ENCODE data around the gene CDX1.

Gene CDX1

GRCh38 chr5:150227036-150227435, 60.5 kb downstream of the CDX1 start:
- H2AFZ ChIP-seq (ENCODE audit: low read depth, low read length): no peak overlapping the region
- H3K27ac ChIP-seq (ENCODE audit: low read length, poor library complexity, severe bottlenecking): no peak overlapping the region
- DNase-seq: no peak
- peaks cover 0 to 4% of the 10 kb centered on the region in 2 experiments for H3K36me3 ChIP-seq (ENCODE audit: control insufficient read depth in 1 of 2, insufficient read depth in 2 of 2, low read depth in 1 of 2, low read length in 2 of 2)
- no peak overlapping the region for H3K23ac ChIP-seq (ENCODE audit: low read length in 2 of 2)
- WGBS: 100% methylated on average over 1 of the region's 5 CpGs
- H3K4ac ChIP-seq (ENCODE audit: low read depth in 1 of 2, low read length in 2 of 2): no peak overlapping the region
- no peak overlapping the region for H2AK5ac ChIP-seq (ENCODE audit: low read length, severe bottlenecking)
- H2BK15ac ChIP-seq (ENCODE audit: low read depth, poor library complexity, severe bottlenecking): no peak overlapping the region
- no peaks in the 10 kb centered on the region for H3K9me3 ChIP-seq (ENCODE audit: control insufficient read depth, low read length)
- no peak overlapping the region for H3K4me2 ChIP-seq (ENCODE audit: low read length, poor library complexity, severe bottlenecking)
- H4K8ac ChIP-seq (ENCODE audit: low read length): no peak overlapping the region
- H3K18ac ChIP-seq (ENCODE audit: low read depth in 1 of 2, low read length in 2 of 2): no peak overlapping the region
- H2BK12ac ChIP-seq (ENCODE audit: low read length in 2 of 2): no peak overlapping the region
- H3K14ac ChIP-seq (ENCODE audit: low read length in 2 of 2): no peak overlapping the region
- H4K91ac ChIP-seq (ENCODE audit: low read length): no peak overlapping the region
- H3K4me3 ChIP-seq (ENCODE audit: insufficient read depth in 1 of 2, low read depth in 1 of 2, low read length in 2 of 2): no peak overlapping the region
- no peaks in the 10 kb centered on the region for H3K4me1 ChIP-seq (ENCODE audit: control insufficient read depth, insufficient read depth, low read depth, low read length)
- H2BK5ac ChIP-seq (ENCODE audit: low read depth, low read length, poor library complexity, severe bottlenecking): no peak overlapping the region
- H3K27me3 ChIP-seq (ENCODE audit: control insufficient read depth in 1 of 2, insufficient read depth in 1 of 2, low read length in 2 of 2): no peaks in the 10 kb centered on the region
- no peaks in the 10 kb centered on the region for H3K79me1 ChIP-seq (replicated peaks; ENCODE audit: low read length, poor library complexity, severe bottlenecking)
- no peak overlapping the region for H2BK120ac ChIP-seq (ENCODE audit: low read depth, low read length)
- no peak overlapping the region for H3K9ac ChIP-seq (ENCODE audit: low read length)

GRCh38 chr5:150227606-150228273, 61.2 kb downstream of the CDX1 start:
- 82% methylated on average over 10 of the region's 11 CpGs for WGBS
- H3K79me1 ChIP-seq (replicated peaks; ENCODE audit: low read length, poor library complexity, severe bottlenecking): no peaks in the 10 kb centered on the region

GRCh38 chr5:150229571-150229970, 63.0 kb downstream of the CDX1 start:
- H4K8ac ChIP-seq (ENCODE audit: low read length): no peak overlapping the region
- no peak overlapping the region for H3K18ac ChIP-seq (ENCODE audit: low read depth in 1 of 2, low read length in 2 of 2)
- no peak overlapping the region for H3K4me2 ChIP-seq (ENCODE audit: low read length, poor library complexity, severe bottlenecking)
- H2BK12ac ChIP-seq (ENCODE audit: low read length in 2 of 2): no peak overlapping the region
- H2BK120ac ChIP-seq (ENCODE audit: low read depth, low read length): no peak overlapping the region
- H3K79me1 ChIP-seq (replicated peaks; ENCODE audit: low read length, poor library complexity, severe bottlenecking): no peaks in the 10 kb centered on the region
- peak overlapping the region; percentile 18 for H4K91ac ChIP-seq (ENCODE audit: low read length)
- WGBS: 91% methylated on average over 3 of the region's 3 CpGs
- H3K4me1 ChIP-seq (ENCODE audit: control insufficient read depth, insufficient read depth, low read depth, low read length): no peaks in the 10 kb centered on the region
- peak overlapping the region in 1 of 2 experiments; percentile 53 for H3K14ac ChIP-seq (ENCODE audit: low read length in 2 of 2)
- H2AFZ ChIP-seq (ENCODE audit: low read depth, low read length): no peak overlapping the region
- H2AK5ac ChIP-seq (ENCODE audit: low read length, severe bottlenecking): no peak overlapping the region
- no peak overlapping the region for H3K4me3 ChIP-seq (ENCODE audit: insufficient read depth in 1 of 2, low read depth in 1 of 2, low read length in 2 of 2)
- no peak overlapping the region for H3K4ac ChIP-seq (ENCODE audit: low read depth in 1 of 2, low read length in 2 of 2)
- H3K9ac ChIP-seq (ENCODE audit: low read length): no peak overlapping the region
- no peaks in the 10 kb centered on the region for H3K27me3 ChIP-seq (ENCODE audit: control insufficient read depth in 1 of 2, insufficient read depth in 1 of 2, low read length in 2 of 2)
- no peak overlapping the region for H3K27ac ChIP-seq (ENCODE audit: low read length, poor library complexity, severe bottlenecking)
- H3K9me3 ChIP-seq (ENCODE audit: control insufficient read depth, low read length): no peaks in the 10 kb centered on the region
- DNase-seq: no peak
- H3K36me3 ChIP-seq (ENCODE audit: control insufficient read depth in 1 of 2, insufficient read depth in 2 of 2, low read depth in 1 of 2, low read length in 2 of 2): no peaks in the 10 kb centered on the region
- no peak overlapping the region for H2BK15ac ChIP-seq (ENCODE audit: low read depth, poor library complexity, severe bottlenecking)
- no peak overlapping the region for H2BK5ac ChIP-seq (ENCODE audit: low read depth, low read length, poor library complexity, severe bottlenecking)
- H3K23ac ChIP-seq (ENCODE audit: low read length in 2 of 2): no peak overlapping the region

More at GRCh38 chr5:150227606-150228273, 61.2 kb downstream of the CDX1 start:
- Histone ChIP-seq H3K4ac (ENCODE audit: low read depth in 1 of 2, low read length in 2 of 2) (no peak overlapping the region), H2BK120ac (ENCODE audit: low read depth, low read length) (no peak overlapping the region), H3K27ac (ENCODE audit: low read length, poor library complexity, severe bottlenecking) (no peak overlapping the region), H3K9ac (ENCODE audit: low read length) (no peak overlapping the region), H3K4me2 (ENCODE audit: low read length, poor library complexity, severe bottlenecking) (no peak overlapping the region), H2BK12ac (ENCODE audit: low read length in 2 of 2) (no peak overlapping the region), H3K36me3 (ENCODE audit: control insufficient read depth in 1 of 2, insufficient read depth in 2 of 2, low read depth in 1 of 2, low read length in 2 of 2) (peaks cover 0 to 4% of the 10 kb centered on the region in 2 experiments), H2BK15ac (ENCODE audit: low read depth, poor library complexity, severe bottlenecking) (no peak overlapping the region), H2AK5ac (ENCODE audit: low read length, severe bottlenecking) (no peak overlapping the region), H4K91ac (ENCODE audit: low read length) (no peak overlapping the region), H3K4me3 (ENCODE audit: insufficient read depth in 1 of 2, low read depth in 1 of 2, low read length in 2 of 2) (no peak overlapping the region), H3K9me3 (ENCODE audit: control insufficient read depth, low read length) (no peaks in the 10 kb centered on the region), H3K23ac (ENCODE audit: low read length in 2 of 2) (no peak overlapping the region), H3K18ac (ENCODE audit: low read depth in 1 of 2, low read length in 2 of 2) (no peak overlapping the region), H2AFZ (ENCODE audit: low read depth, low read length) (no peak overlapping the region), H3K14ac (ENCODE audit: low read length in 2 of 2) (no peak overlapping the region), H3K27me3 (ENCODE audit: control insufficient read depth in 1 of 2, insufficient read depth in 1 of 2, low read length in 2 of 2) (no peaks in the 10 kb centered on the region), H4K8ac (ENCODE audit: low read length) (peak overlapping the region; percentile 19), H3K4me1 (ENCODE audit: control insufficient read depth, insufficient read depth, low read depth, low read length) (no peaks in the 10 kb centered on the region), H2BK5ac (ENCODE audit: low read depth, low read length, poor library complexity, severe bottlenecking) (no peak overlapping the region)
- DNase-seq: peak; percentile 72

GRCh38 chr5:150230842-150231241, 64.3 kb downstream of the CDX1 start:
- Histone ChIP-seq H3K14ac (ENCODE audit: low read length in 2 of 2) (no peak overlapping the region), H3K36me3 (ENCODE audit: control insufficient read depth in 1 of 2, insufficient read depth in 2 of 2, low read depth in 1 of 2, low read length in 2 of 2) (no peaks in the 10 kb centered on the region), H3K9ac (ENCODE audit: low read length) (no peak overlapping the region), H4K91ac (ENCODE audit: low read length) (no peak overlapping the region), H2AFZ (ENCODE audit: low read depth, low read length) (no peak overlapping the region), H3K27ac (ENCODE audit: low read length, poor library complexity, severe bottlenecking) (no peak overlapping the region), H2BK120ac (ENCODE audit: low read depth, low read length) (no peak overlapping the region), H2BK12ac (ENCODE audit: low read length in 2 of 2) (no peak overlapping the region), H3K79me1 (replicated peaks; ENCODE audit: low read length, poor library complexity, severe bottlenecking) (no peaks in the 10 kb centered on the region), H3K4me1 (ENCODE audit: control insufficient read depth, insufficient read depth, low read depth, low read length) (no peaks in the 10 kb centered on the region), H2BK15ac (ENCODE audit: low read depth, poor library complexity, severe bottlenecking) (no peak overlapping the region), H3K18ac (ENCODE audit: low read depth in 1 of 2, low read length in 2 of 2) (no peak overlapping the region), H3K4ac (ENCODE audit: low read depth in 1 of 2, low read length in 2 of 2) (no peak overlapping the region), H3K4me2 (ENCODE audit: low read length, poor library complexity, severe bottlenecking) (no peak overlapping the region), H3K4me3 (ENCODE audit: insufficient read depth in 1 of 2, low read depth in 1 of 2, low read length in 2 of 2) (no peak overlapping the region), H3K9me3 (ENCODE audit: control insufficient read depth, low read length) (no peaks in the 10 kb centered on the region), H3K23ac (ENCODE audit: low read length in 2 of 2) (no peak overlapping the region), H3K27me3 (ENCODE audit: control insufficient read depth in 1 of 2, insufficient read depth in 1 of 2, low read length in 2 of 2) (no peaks in the 10 kb centered on the region), H2AK5ac (ENCODE audit: low read length, severe bottlenecking) (no peak overlapping the region), H2BK5ac (ENCODE audit: low read depth, low read length, poor library complexity, severe bottlenecking) (no peak overlapping the region), H4K8ac (ENCODE audit: low read length) (no peak overlapping the region)
- DNase-seq: no peak
- 97% methylated on average over 7 of the region's 7 CpGs for WGBS
